ENCODE data around the gene HECTD1.
A peak's percentile ranks its signal among the peaks of the same experiment; 100 is the strongest.
"Not testable (repeated sequence)": the region's sequence is repeated elsewhere in the genome, so short reads cannot be mapped to it uniquely, and the experiment has no call there.

HECTD1 gene

GRCh38 chr14:31207755-31208545, at the start of gene HECTD1:
HECTD1 (minus strand) TSS chr14:31207793; CDS start chr14:31205936, 1,857 bp downstream.
- Histone ChIP-seq H2AFZ (ENCODE audit: low read length, unreplicated experiment) (peak within 1 kb of the TSS; percentile 92), H3K36me3 (ENCODE audit: insufficient read depth, low read length) (peaks cover 5% of the 10 kb centered on the region; the same call in 1 of the 2 replicates), H3K27ac (ENCODE audit: low read depth, low read length) (peak within 1 kb of the TSS; percentile 98), H3K4me1 (ENCODE audit: control insufficient read depth, insufficient read depth, low read length, unreplicated experiment) (peaks cover 17% of the 10 kb centered on the region), H3K4me3 (ENCODE audit: low read depth, low read length) (peak within 1 kb of the TSS; percentile 98), H3K27me3 (ENCODE audit: insufficient read depth, low read length) (no peaks in the 10 kb centered on the region), H3K79me2 (ENCODE audit: control insufficient read depth, insufficient read depth, low read length, unreplicated experiment) (peaks cover 42% of the 10 kb centered on the region)

DNA sequence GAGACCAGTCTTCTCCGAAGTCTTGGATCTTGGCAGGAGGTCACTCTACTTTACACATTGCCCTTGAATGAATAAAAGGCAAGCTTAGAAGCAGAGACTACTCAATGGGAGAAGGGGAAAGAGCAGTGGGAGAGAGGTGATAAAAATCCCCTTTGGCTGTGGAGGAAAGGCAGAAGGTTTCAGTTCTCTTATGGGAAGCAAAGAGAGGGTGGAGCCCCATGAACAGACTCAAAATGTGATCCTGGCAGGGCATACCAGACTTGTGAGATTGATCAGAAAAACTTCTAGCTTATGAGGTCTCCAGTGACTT, 49.6 kb upstream of the HECTD1 start:
- H3K27ac ChIP-seq (ENCODE audit: low read depth, low read length), result no peak overlapping the region

GRCh38 chr14:31256534-31257243, 49.1 kb upstream of the HECTD1 start:
- no peaks in the 10 kb centered on the region for H3K27me3 ChIP-seq (ENCODE audit: insufficient read depth, low read length)
- H3K79me2 ChIP-seq (ENCODE audit: control insufficient read depth, insufficient read depth, low read length, unreplicated experiment), result no peaks in the 10 kb centered on the region
- no peak overlapping the region for H2AFZ ChIP-seq (ENCODE audit: low read length, unreplicated experiment)
- H3K27ac ChIP-seq (ENCODE audit: low read depth, low read length), result no peak overlapping the region
- no peak overlapping the region for H3K4me3 ChIP-seq (ENCODE audit: low read depth, low read length)
- H3K4me1 ChIP-seq (ENCODE audit: control insufficient read depth, insufficient read depth, low read length, unreplicated experiment), result peaks cover 4% of the 10 kb centered on the region
- H3K36me3 ChIP-seq (ENCODE audit: insufficient read depth, low read length), result no peaks in the 10 kb centered on the region

More for the DNA sequence above, 49.6 kb upstream of the HECTD1 start:
- H3K4me1 ChIP-seq (ENCODE audit: control insufficient read depth, insufficient read depth, low read length, unreplicated experiment), result peaks cover 9% of the 10 kb centered on the region
- H3K4me3 ChIP-seq (ENCODE audit: low read depth, low read length), result no peak overlapping the region
- no peaks in the 10 kb centered on the region for H3K79me2 ChIP-seq (ENCODE audit: control insufficient read depth, insufficient read depth, low read length, unreplicated experiment)
- no peak overlapping the region for H2AFZ ChIP-seq (ENCODE audit: low read length, unreplicated experiment)
- no peaks in the 10 kb centered on the region for H3K36me3 ChIP-seq (ENCODE audit: insufficient read depth, low read length)
- no peaks in the 10 kb centered on the region for H3K27me3 ChIP-seq (ENCODE audit: insufficient read depth, low read length)

GRCh38 chr14:31255918-31256317, 48.3 kb upstream of the HECTD1 start:
- H3K4me1 ChIP-seq (ENCODE audit: control insufficient read depth, insufficient read depth, low read length, unreplicated experiment); H3K79me2 ChIP-seq (ENCODE audit: control insufficient read depth, insufficient read depth, low read length, unreplicated experiment); H3K27me3 ChIP-seq (ENCODE audit: insufficient read depth, low read length); H3K27ac ChIP-seq (ENCODE audit: low read depth, low read length); H2AFZ ChIP-seq (ENCODE audit: low read length, unreplicated experiment); H3K4me3 ChIP-seq (ENCODE audit: low read depth, low read length); H3K36me3 ChIP-seq (ENCODE audit: insufficient read depth, low read length): not testable (repeated sequence)

DNA sequence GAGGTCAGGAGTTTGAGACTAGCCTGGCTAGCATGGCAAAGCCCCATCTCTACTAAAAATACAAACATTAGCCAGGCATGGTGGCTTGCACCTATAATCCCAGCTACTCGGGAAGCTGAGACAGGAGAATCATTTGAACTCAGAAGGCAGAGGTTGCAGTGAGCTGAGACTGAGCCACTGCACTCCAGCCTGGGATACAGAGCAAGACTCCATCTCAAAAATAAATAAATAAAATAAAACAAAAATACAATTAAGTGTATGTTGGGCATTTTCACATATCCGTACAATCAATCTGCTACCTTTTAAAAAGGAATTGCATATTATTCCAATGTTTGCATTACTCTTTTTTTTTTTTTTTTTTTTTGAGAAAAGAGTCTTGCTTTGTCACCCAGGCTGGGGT, 47.7 kb upstream of the HECTD1 start:
- Histone ChIP-seq H3K27ac (ENCODE audit: low read depth, low read length) (no peak overlapping the region), H3K27me3 (ENCODE audit: insufficient read depth, low read length) (no peaks in the 10 kb centered on the region), H2AFZ (ENCODE audit: low read length, unreplicated experiment) (no peak overlapping the region), H3K4me1 (ENCODE audit: control insufficient read depth, insufficient read depth, low read length, unreplicated experiment) (no peaks in the 10 kb centered on the region), H3K36me3 (ENCODE audit: insufficient read depth, low read length) (no peaks in the 10 kb centered on the region), H3K4me3 (ENCODE audit: low read depth, low read length) (no peak overlapping the region), H3K79me2 (ENCODE audit: control insufficient read depth, insufficient read depth, low read length, unreplicated experiment) (no peaks in the 10 kb centered on the region)

DNA sequence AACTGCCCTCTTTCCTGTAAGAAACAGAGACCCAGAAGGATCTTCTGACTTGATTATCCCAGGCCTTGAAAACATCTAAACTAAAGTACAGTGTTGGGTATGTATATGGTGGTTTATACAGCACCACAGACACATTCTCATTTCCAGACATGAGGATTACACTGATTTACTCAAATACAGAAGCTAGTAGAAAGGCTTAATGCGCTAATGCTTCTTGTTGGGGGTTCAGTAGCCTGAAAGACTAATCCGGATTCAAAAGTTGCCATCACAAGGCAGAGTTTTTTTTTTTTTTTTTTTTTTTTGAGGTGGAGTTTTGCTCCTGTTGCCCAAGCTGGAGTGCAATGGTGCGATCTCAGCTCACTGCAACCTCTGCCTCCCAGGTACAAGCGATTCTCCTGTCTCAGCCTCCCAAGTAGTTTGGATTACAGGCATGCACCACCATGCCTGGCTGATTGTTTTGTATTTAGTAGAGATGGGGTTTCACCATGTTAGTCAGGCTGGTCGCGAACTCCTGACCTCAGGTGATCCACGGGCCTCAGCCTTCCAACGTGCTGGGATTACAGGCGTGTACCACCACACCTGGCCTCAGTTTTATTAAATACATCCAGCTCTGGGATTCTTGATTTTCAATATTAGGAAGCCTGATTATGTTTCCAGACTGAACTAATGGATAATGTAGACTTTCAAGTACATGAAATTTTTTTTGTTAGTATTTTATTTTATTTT, 46.3 kb upstream of the HECTD1 start:
- Histone ChIP-seq H3K79me2 (ENCODE audit: control insufficient read depth, insufficient read depth, low read length, unreplicated experiment) (no peaks in the 10 kb centered on the region), H3K4me1 (ENCODE audit: control insufficient read depth, insufficient read depth, low read length, unreplicated experiment) (no peaks in the 10 kb centered on the region), H3K36me3 (ENCODE audit: insufficient read depth, low read length) (no peaks in the 10 kb centered on the region), H2AFZ (ENCODE audit: low read length, unreplicated experiment) (no peak overlapping the region), H3K27me3 (ENCODE audit: insufficient read depth, low read length) (no peaks in the 10 kb centered on the region), H3K27ac (ENCODE audit: low read depth, low read length) (no peak overlapping the region), H3K4me3 (ENCODE audit: low read depth, low read length) (no peak overlapping the region)

- H3K36me3 ChIP-seq (ENCODE audit: insufficient read depth, low read length), result no peaks in the 10 kb centered on the region
- no peaks in the 10 kb centered on the region for H3K4me1 ChIP-seq (ENCODE audit: control insufficient read depth, insufficient read depth, low read length, unreplicated experiment)
- H3K27me3 ChIP-seq (ENCODE audit: insufficient read depth, low read length), result no peaks in the 10 kb centered on the region
- no peak overlapping the region for H3K4me3 ChIP-seq (ENCODE audit: low read depth, low read length)
- H3K79me2 ChIP-seq (ENCODE audit: control insufficient read depth, insufficient read depth, low read length, unreplicated experiment), result no peaks in the 10 kb centered on the region
- H2AFZ ChIP-seq (ENCODE audit: low read length, unreplicated experiment), result no peak overlapping the region
- H3K27ac ChIP-seq (ENCODE audit: low read depth, low read length), result no peak overlapping the region
Measured at GRCh38 chr14:31252865-31253264, 45.3 kb upstream of the HECTD1 start.

DNA sequence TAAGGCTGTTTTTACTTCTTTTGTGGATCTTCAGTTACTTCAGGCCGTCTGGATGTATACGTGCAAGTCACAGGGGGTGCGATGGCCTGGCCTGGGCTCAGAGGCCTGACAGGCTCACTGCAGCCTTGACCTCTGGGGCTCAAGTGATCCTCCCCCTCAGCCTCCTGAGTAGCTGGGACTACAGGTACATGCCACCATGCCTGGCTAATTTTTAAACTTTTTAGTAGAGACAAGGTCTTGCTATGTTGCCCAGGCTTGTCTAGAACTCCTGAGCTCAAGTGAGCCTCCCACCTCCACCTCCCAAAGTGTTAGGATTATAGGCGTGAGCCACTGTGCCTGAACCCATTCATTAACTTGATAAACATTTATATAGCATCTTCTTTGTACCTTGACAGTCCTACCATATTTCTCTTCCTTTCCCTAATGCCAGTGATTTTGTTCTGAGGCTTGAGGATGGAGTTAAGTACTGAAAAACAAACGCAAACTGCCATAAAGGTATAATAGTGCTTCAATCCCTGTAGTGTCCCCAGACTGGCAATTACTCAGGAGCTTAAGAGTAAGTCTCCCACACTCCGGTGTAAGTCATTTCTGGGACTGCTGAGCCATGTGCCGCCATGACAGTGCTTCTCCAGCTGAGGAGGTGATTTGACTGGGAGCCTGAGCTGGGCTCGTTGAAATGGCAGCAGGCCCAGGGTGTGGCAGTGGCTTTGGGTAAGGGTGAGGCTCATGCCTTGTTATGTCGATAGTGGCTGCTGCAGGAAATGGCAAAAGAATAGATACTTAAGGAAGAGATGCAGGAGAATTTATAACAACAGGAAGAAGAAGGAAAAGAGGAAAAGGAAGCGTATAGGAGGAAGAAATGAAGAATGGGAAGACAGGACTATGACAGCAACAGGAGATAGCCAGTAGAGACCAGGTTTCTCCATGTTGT, 43.7 kb upstream of the HECTD1 start:
- Histone ChIP-seq H3K36me3 (ENCODE audit: insufficient read depth, low read length) (no peaks in the 10 kb centered on the region), H3K79me2 (ENCODE audit: control insufficient read depth, insufficient read depth, low read length, unreplicated experiment) (no peaks in the 10 kb centered on the region), H2AFZ (ENCODE audit: low read length, unreplicated experiment) (no peak overlapping the region), H3K4me3 (ENCODE audit: low read depth, low read length) (no peak overlapping the region), H3K27ac (ENCODE audit: low read depth, low read length) (no peak overlapping the region), H3K27me3 (ENCODE audit: insufficient read depth, low read length) (no peaks in the 10 kb centered on the region), H3K4me1 (ENCODE audit: control insufficient read depth, insufficient read depth, low read length, unreplicated experiment) (no peaks in the 10 kb centered on the region)

DNA sequence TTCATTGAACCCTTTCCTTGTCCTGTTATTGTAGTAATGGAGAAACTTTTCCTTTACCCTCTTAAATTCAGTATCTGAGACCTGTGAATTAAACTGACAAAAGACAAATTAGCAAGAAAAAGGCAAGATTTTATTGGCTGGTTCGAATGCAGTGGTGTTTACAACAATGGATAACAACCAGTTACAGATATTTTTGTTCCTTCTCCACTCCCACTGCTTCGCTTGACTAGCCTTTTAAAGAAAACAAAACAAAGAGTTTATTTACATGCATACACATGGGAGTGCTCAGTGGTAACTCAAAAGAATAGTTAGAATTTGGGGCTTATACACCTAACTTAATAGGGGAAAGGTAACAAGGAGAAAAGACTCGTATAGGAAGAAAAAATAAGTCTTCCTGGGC, 37.0 kb upstream of the HECTD1 start:
- Histone ChIP-seq H2AFZ (ENCODE audit: low read length, unreplicated experiment) (no peak overlapping the region), H3K79me2 (ENCODE audit: control insufficient read depth, insufficient read depth, low read length, unreplicated experiment) (no peaks in the 10 kb centered on the region), H3K4me3 (ENCODE audit: low read depth, low read length) (no peak overlapping the region), H3K27ac (ENCODE audit: low read depth, low read length) (no peak overlapping the region), H3K4me1 (ENCODE audit: control insufficient read depth, insufficient read depth, low read length, unreplicated experiment) (peaks cover 8% of the 10 kb centered on the region), H3K36me3 (ENCODE audit: insufficient read depth, low read length) (no peaks in the 10 kb centered on the region), H3K27me3 (ENCODE audit: insufficient read depth, low read length) (no peaks in the 10 kb centered on the region)

GRCh38 chr14:31243860-31244259, 36.3 kb upstream of the HECTD1 start:
- H3K27ac ChIP-seq (ENCODE audit: low read depth, low read length), result no peak overlapping the region
- no peak overlapping the region for H2AFZ ChIP-seq (ENCODE audit: low read length, unreplicated experiment)
- no peak overlapping the region for H3K4me3 ChIP-seq (ENCODE audit: low read depth, low read length)
- H3K36me3 ChIP-seq (ENCODE audit: insufficient read depth, low read length), result no peaks in the 10 kb centered on the region
- no peaks in the 10 kb centered on the region for H3K27me3 ChIP-seq (ENCODE audit: insufficient read depth, low read length)
- H3K4me1 ChIP-seq (ENCODE audit: control insufficient read depth, insufficient read depth, low read length, unreplicated experiment), result peaks cover 8% of the 10 kb centered on the region
- H3K79me2 ChIP-seq (ENCODE audit: control insufficient read depth, insufficient read depth, low read length, unreplicated experiment), result no peaks in the 10 kb centered on the region

Data from ACC112 (cell line).